GM23338 (cell line): ENCODE results near the gene PMP22. TPM values are rescaled to one million over a fixed set of nuclear protein-coding genes. Genes with fewer than 3 reads are reported as not detected.

Experiments
- ATAC-seq: fragments of 200-7000 bp; cut with Tn5 transposase; 3 replicates; pipeline ENCODE4 v1.9.1; 2020
- DNase-seq: peaks from one replicate; pipeline ENCODE4 v3.0.0-alpha.2; 2015; ENCODE audit warnings: low spot score
- H2AFZ ChIP-seq: fragments of 200-600 bp; sonication (generic); 2 replicates; pipeline ENCODE4 v1.8.0; 2016; ENCODE audit warnings: antibody characterized with exemption, mild to moderate bottlenecking, moderate library complexity
- H3F3A ChIP-seq: fragments of 200-600 bp; sonication (generic); replicated peaks from 2 replicates; pipeline ENCODE4 v1.8.0; 2017; ENCODE audit warnings: antibody characterized with exemption, mixed run types, low read depth
- H3K27ac ChIP-seq: fragments of 200-600 bp; sonication (generic); 2 replicates; pipeline ENCODE4 v1.6.1; 2016; ENCODE audit warnings: low read depth
- H3K27me3 ChIP-seq: fragments of 200-600 bp; sonication (generic); 2 replicates; pipeline ENCODE4 v1.8.0; 2016; ENCODE audit warnings: mild to moderate bottlenecking, mixed run types, moderate library complexity; ENCODE audit not compliant: insufficient read depth
- H3K36me3 ChIP-seq: fragments of 200-600 bp; sonication (generic); 2 replicates; pipeline ENCODE4 v1.8.0; 2016; ENCODE audit warnings: mild to moderate bottlenecking; ENCODE audit not compliant: insufficient read depth
- H3K4me1 ChIP-seq: fragments of 200-600 bp; sonication (generic); 2 replicates; pipeline ENCODE4 v1.8.0; 2016; ENCODE audit warnings: mild to moderate bottlenecking, moderate library complexity; ENCODE audit not compliant: insufficient read depth
- H3K4me2 ChIP-seq: fragments of 200-600 bp; sonication (generic); 2 replicates; pipeline ENCODE4 v1.7.1; 2017; ENCODE audit warnings: mixed run types
- H3K4me3 ChIP-seq: fragments of 200-600 bp; sonication (generic); 2 replicates; pipeline ENCODE4 v1.6.1; 2016; ENCODE audit warnings: mixed run types
- H3K79me2 ChIP-seq: fragments of 200-600 bp; sonication (generic); replicated peaks from 2 replicates; pipeline ENCODE4 v1.8.0; 2017; ENCODE audit warnings: mild to moderate bottlenecking; ENCODE audit not compliant: insufficient read depth
- H3K9me2 ChIP-seq: fragments of 200-600 bp; sonication (generic); 2 replicates; pipeline ENCODE4 v1.8.0; 2017; ENCODE audit not compliant: insufficient read depth
- H4K20me1 ChIP-seq: fragments of 200-600 bp; sonication (generic); replicated peaks from 2 replicates; pipeline ENCODE4 v1.8.0; 2017; ENCODE audit warnings: mild to moderate bottlenecking; ENCODE audit not compliant: insufficient read depth
- H3K27ac Mint-ChIP-seq: 2 replicates; pipeline ENCODE4 v1.8.0; 2020; ENCODE audit warnings: inconsistent platforms, mild to moderate bottlenecking, moderate library complexity, mixed read lengths
- H3K27me3 Mint-ChIP-seq: 3 replicates; pipeline ENCODE4 v1.8.0; 2022; ENCODE audit warnings: low read depth, mild to moderate bottlenecking, moderate library complexity, mixed read lengths, inconsistent platforms; ENCODE audit not compliant: insufficient read depth, poor library complexity
- H3K36me3 Mint-ChIP-seq: 3 replicates; pipeline ENCODE4 v1.8.0; 2021; ENCODE audit warnings: low read depth, mild to moderate bottlenecking, inconsistent platforms, moderate library complexity, mixed read lengths
- H3K4me1 Mint-ChIP-seq: 3 replicates; pipeline ENCODE4 v1.8.0; 2020; ENCODE audit warnings: mild to moderate bottlenecking, inconsistent platforms, mixed read lengths
- H3K4me3 Mint-ChIP-seq: 3 replicates; pipeline ENCODE4 v1.8.0; 2021; ENCODE audit warnings: moderate library complexity, mild to moderate bottlenecking, inconsistent platforms, mixed read lengths
- H3K9me3 Mint-ChIP-seq: 3 replicates; pipeline ENCODE4 v1.8.0; 2020; ENCODE audit warnings: moderate library complexity, mild to moderate bottlenecking, inconsistent platforms, mixed read lengths
- CREB1 ChIP-seq: fragments of 250-450 bp; sonication (Bioruptor Pico); IDR thresholded peaks from 2 replicates; pipeline ENCODE4 v1.5.0; 2020; ENCODE audit warnings: low read depth, mild to moderate bottlenecking, moderate library complexity
- CTCF ChIP-seq, 2 experiments: fragments of 200-600 bp in 1 of 2; sonication (generic) in 1 of 2; conservative IDR thresholded peaks; 2 replicates each; pipeline versions ENCODE4 v1.5.1 to v1.6.1; 2016 to 2017; ENCODE audit warnings: antibody characterized with exemption in 2 of 2, low read depth in 2 of 2, mild to moderate bottlenecking in 2 of 2, moderate library complexity in 1 of 2
- ETS1 ChIP-seq: IDR thresholded peaks from 2 replicates; pipeline ENCODE4 v1.6.1; 2016; ENCODE audit warnings: antibody characterized with exemption
- EZH2 ChIP-seq: fragments of 200-600 bp; sonication (generic); IDR thresholded peaks from one replicate; pipeline ENCODE4 v1.8.0; 2017; ENCODE audit warnings: antibody characterized with exemption, mild to moderate bottlenecking, low read depth; ENCODE audit not compliant: unreplicated experiment
- EZH2phosphoT487 ChIP-seq: fragments of 200-600 bp; sonication (generic); IDR thresholded peaks from one replicate; pipeline ENCODE4 v1.8.1; 2018; ENCODE audit warnings: antibody characterized with exemption; ENCODE audit not compliant: unreplicated experiment
- JUNB ChIP-seq: IDR thresholded peaks from one replicate; pipeline ENCODE4 v1.6.1; 2016; ENCODE audit warnings: antibody characterized with exemption; ENCODE audit not compliant: unreplicated experiment
- POLR2AphosphoS5 ChIP-seq: IDR thresholded peaks from 2 replicates; pipeline ENCODE4 v1.6.1; 2016; ENCODE audit warnings: antibody characterized with exemption, low read depth
- REST ChIP-seq: IDR thresholded peaks from one replicate; pipeline ENCODE4 v1.6.1; 2018; ENCODE audit warnings: antibody characterized with exemption; ENCODE audit not compliant: unreplicated experiment
- STAT1 ChIP-seq: IDR thresholded peaks from one replicate; pipeline ENCODE4 v1.6.1; 2016; ENCODE audit warnings: antibody characterized with exemption; ENCODE audit not compliant: unreplicated experiment
- ZNF114 ChIP-seq: fragments of 250-450 bp; sonication (Bioruptor Pico); IDR thresholded peaks from 2 replicates; pipeline ENCODE4 v1.5.0; 2020; ENCODE audit warnings: mild to moderate bottlenecking, moderate library complexity
- ZNF331 ChIP-seq: fragments of 250-450 bp; sonication (Bioruptor Pico); IDR thresholded peaks from 2 replicates; pipeline ENCODE4 v1.5.0; 2020; ENCODE audit warnings: low read depth, mild to moderate bottlenecking, moderate library complexity
- ZNF462 ChIP-seq: fragments of 250-450 bp; sonication (Bioruptor Pico); IDR thresholded peaks from 2 replicates; pipeline ENCODE4 v1.5.0; 2020; ENCODE audit warnings: mild to moderate bottlenecking, moderate library complexity
- polyA plus RNA-seq: library from polyadenylated mRNA; unstranded; fragments of >200 nt; fragmentation: Nextera tagmentation; extraction: Ambion mirVana; gene quantifications from 2 replicates; pipeline ENCODE4 v1.2.1, GENCODE V29; 2016
- total RNA-seq: library from RNA; depleted of rRNA; stranded (reverse); fragments of >200 nt; shearing (Covaris generic); gene quantifications from 2 replicates; pipeline ENCODE4 v1.2.3, GENCODE V29; 2014

The PMP22 gene
- total and polyA plus RNA-seq, 2 experiments from 2014 or later: 1.2 to 2.2 TPM

- Mint-ChIP-seq H3K27me3 (peaks cover 4% of the 10 kb centered on the region), H3K36me3 (no peaks in the 10 kb centered on the region; the same call in 2 of the 3 replicates), H3K4me3 (peak overlapping the region; percentile 13; the same call in 1 of the 3 replicates), H3K27ac (no peak overlapping the region), H3K9me3 (peaks cover 13% of the 10 kb centered on the region; the same call in 2 of the 3 replicates), H3K4me1 (peaks cover 9% of the 10 kb centered on the region; the same call in 2 of the 3 replicates)
- no peaks in the 10 kb centered on the region for H3K36me3 ChIP-seq
- H3F3A ChIP-seq: no peaks in the 10 kb centered on the region
- H2AFZ ChIP-seq: peak overlapping the region; percentile 86
- no peaks in the 10 kb centered on the region for H3K79me2 ChIP-seq
- no peak for TF ChIP-seq ZNF462 (CRISPR knock-in tag)
- no peak for TF ChIP-seq CREB1
- no peak for TF ChIP-seq POLR2AphosphoS5
- TF ChIP-seq ZNF114: no peak
- TF ChIP-seq REST: no peak
- no peak for TF ChIP-seq STAT1
- no peak for TF ChIP-seq EZH2
- TF ChIP-seq ZNF331: no peak
- TF ChIP-seq ETS1: no peak
- TF ChIP-seq EZH2phosphoT487: no peak
- TF ChIP-seq CTCF (conservative IDR thresholded peaks at IDR 0.05; ENCODE audit: low read depth in 2 of 2): no peak
- no peak for TF ChIP-seq JUNB
- H3K27me3 ChIP-seq: no peaks in the 10 kb centered on the region
- no peak overlapping the region for H3K27ac ChIP-seq
- 0 out of 2 replicates have a peak overlapping the region, but pooled peaks have one; percentile 9 for H3K4me3 ChIP-seq
- peak; percentile 20 for DNase-seq
- H3K9me2 ChIP-seq: no peaks in the 10 kb centered on the region
- peaks cover 13% of the 10 kb centered on the region for H3K4me1 ChIP-seq
- H4K20me1 ChIP-seq: no peaks in the 10 kb centered on the region
- ATAC-seq: peak; percentile 70
- H3K4me2 ChIP-seq: peak overlapping the region; percentile 69
Observed at GRCh38 chr17:15278380-15278779, 13.3 kb upstream of the PMP22 start.
